Stimulated activated CD8-positive, alpha-beta memory T cell treated with anti-CD3 and anti-CD28 coated beads, Interleukin-4, amount 100 ng/mL, for 24 hours (primary cell): ENCODE results near the gene ATAD3B.
"Not testable (repeated sequence)": the region's sequence is repeated elsewhere in the genome, so short reads cannot be mapped to it uniquely, and the experiment has no call there.

Source experiments
- DNase-seq: peaks from one replicate; pipeline ENCODE4 v3.0.0-alpha.2; 2020; ENCODE audit warnings: low read depth

Gene ATAD3B

GRCh38 chr1:1471389-1472052 lies at the start of gene ATAD3B:
Gene ATAD3B, plus strand, starts transcription at chr1:1471765. Its CDS starts 120 bp downstream, at chr1:1471885.
- DNase-seq = peak; percentile 94

- DNase-seq = no peak
Measured at GRCh38 chr1:1421907-1422464, 49.6 kb upstream of the ATAD3B start.

GRCh38 chr1:1422465-1423244 lies 48.9 kb upstream of the ATAD3B start:
- no peak for DNase-seq

GRCh38 chr1:1423245-1423597 lies 48.3 kb upstream of the ATAD3B start:
- DNase-seq = no peak

- no peak for DNase-seq
Measured at GRCh38 chr1:1424707-1425106, 46.9 kb upstream of the ATAD3B start.

GRCh38 chr1:1425426-1425752 lies 46.2 kb upstream of the ATAD3B start:
- DNase-seq = no peak

GRCh38 chr1:1425753-1426495 lies 45.6 kb upstream of the ATAD3B start:
- no peak for DNase-seq

- DNase-seq = no peak
Measured at GRCh38 chr1:1426496-1427105, 45.0 kb upstream of the ATAD3B start.

GRCh38 chr1:1427106-1427819 lies 44.3 kb upstream of the ATAD3B start:
- no peak for DNase-seq

GRCh38 chr1:1427820-1428148 lies 43.8 kb upstream of the ATAD3B start:
- no peak for DNase-seq

- no peak for DNase-seq
Measured at GRCh38 chr1:1428174-1428573, 43.4 kb upstream of the ATAD3B start.

GRCh38 chr1:1428967-1429366 lies 42.6 kb upstream of the ATAD3B start:
- not testable (repeated sequence) for DNase-seq

- DNase-seq = no peak
Measured at GRCh38 chr1:1429671-1430073, 41.9 kb upstream of the ATAD3B start.

- DNase-seq = no peak
Measured at GRCh38 chr1:1430114-1430982, 41.2 kb upstream of the ATAD3B start.

GRCh38 chr1:1430992-1431844 lies 40.3 kb upstream of the ATAD3B start:
- no peak for DNase-seq

GRCh38 chr1:1431845-1432273 lies 39.7 kb upstream of the ATAD3B start:
- no peak for DNase-seq

GRCh38 chr1:1432274-1432950 lies 39.2 kb upstream of the ATAD3B start:
- DNase-seq = no peak

- no peak for DNase-seq
Measured at GRCh38 chr1:1432951-1433803, 38.4 kb upstream of the ATAD3B start.
